HG03521 (cell line): ENCODE results near the gene AURKAIP1.
A peak's percentile ranks its signal among the peaks of the same experiment; 100 is the strongest.

Experiments
- ATAC-seq: cut with Tn5 transposase; IDR thresholded peaks from one replicate; pipeline ENCODE4 v1.9.1; 2021; ENCODE audit warnings: mild to moderate bottlenecking, moderate library complexity; ENCODE audit not compliant: unreplicated experiment

The AURKAIP1 gene

DNA sequence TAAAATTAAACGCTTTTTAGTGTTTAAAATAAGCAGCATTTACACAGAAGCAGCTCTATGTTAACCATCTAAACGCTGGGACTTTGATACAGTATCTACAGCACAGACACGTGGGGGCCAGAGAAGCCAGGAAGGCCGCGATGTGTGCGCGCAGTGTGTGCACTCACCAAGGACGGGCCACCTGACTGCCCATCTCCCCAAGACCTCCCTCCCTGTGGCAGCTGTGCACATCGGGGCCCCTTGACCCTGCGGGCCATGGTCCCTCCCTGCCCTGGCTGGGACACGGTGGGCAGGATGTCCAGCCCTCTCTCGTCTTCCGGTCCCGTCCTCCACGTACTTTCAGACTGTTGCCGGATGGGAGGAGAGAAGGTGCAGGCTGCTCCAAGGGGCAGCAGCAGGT, 39.7 kb downstream of the AURKAIP1 start:
- ATAC-seq: no peak

DNA sequence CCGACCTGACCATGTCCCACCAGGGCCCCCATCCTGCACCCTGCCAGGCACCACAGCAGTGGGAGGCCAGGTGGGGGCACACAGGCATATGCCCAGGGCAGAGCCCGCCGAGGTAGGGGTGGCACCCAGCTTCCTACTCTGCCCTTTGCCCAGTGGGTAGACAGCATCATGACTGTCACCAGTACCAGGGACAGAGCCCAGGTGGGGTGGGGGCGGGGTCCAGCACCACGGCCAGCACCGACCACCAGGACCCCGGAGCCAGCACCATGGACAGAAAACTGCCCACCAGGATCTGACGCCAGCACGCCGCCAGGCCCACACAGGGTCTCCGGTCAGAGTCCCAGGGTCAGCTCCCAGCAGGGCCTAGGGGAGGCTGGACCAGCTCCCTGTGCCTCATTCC, 40.2 kb downstream of the AURKAIP1 start:
- no peak for ATAC-seq

DNA sequence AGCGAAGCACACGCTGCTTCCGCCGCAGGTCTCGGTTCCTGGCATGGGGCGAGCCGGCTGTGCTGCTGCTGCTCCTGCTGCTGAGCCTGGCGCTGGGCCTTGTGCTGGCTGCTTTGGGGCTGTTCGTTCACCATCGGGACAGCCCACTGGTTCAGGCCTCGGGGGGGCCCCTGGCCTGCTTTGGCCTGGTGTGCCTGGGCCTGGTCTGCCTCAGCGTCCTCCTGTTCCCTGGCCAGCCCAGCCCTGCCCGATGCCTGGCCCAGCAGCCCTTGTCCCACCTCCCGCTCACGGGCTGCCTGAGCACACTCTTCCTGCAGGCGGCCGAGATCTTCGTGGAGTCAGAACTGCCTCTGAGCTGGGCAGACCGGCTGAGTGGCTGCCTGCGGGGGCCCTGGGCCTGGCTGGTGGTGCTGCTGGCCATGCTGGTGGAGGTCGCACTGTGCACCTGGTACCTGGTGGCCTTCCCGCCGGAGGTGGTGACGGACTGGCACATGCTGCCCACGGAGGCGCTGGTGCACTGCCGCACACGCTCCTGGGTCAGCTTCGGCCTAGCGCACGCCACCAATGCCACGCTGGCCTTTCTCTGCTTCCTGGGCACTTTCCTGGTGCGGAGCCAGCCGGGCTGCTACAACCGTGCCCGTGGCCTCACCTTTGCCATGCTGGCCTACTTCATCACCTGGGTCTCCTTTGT, 41.3 kb downstream of the AURKAIP1 start:
- ATAC-seq: no peak

DNA sequence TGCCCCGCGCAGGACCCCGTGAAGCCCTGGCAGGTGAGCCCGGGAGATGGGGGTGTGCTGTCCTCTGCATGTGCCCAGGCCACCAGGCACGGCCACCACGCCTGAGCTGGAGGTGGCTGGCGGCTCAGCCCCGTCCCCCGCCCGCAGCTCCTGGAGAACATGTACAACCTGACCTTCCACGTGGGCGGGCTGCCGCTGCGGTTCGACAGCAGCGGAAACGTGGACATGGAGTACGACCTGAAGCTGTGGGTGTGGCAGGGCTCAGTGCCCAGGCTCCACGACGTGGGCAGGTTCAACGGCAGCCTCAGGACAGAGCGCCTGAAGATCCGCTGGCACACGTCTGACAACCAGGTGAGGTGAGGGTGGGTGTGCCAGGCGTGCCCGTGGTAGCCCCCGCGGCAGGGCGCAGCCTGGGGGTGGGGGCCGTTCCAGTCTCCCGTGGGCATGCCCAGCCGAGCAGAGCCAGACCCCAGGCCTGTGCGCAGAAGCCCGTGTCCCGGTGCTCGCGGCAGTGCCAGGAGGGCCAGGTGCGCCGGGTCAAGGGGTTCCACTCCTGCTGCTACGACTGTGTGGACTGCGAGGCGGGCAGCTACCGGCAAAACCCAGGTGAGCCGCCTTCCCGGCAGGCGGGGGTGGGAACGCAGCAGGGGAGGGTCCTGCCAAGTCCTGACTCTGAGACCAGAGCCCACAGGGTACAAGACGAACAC, 42.1 kb downstream of the AURKAIP1 start:
- ATAC-seq: no peak

DNA sequence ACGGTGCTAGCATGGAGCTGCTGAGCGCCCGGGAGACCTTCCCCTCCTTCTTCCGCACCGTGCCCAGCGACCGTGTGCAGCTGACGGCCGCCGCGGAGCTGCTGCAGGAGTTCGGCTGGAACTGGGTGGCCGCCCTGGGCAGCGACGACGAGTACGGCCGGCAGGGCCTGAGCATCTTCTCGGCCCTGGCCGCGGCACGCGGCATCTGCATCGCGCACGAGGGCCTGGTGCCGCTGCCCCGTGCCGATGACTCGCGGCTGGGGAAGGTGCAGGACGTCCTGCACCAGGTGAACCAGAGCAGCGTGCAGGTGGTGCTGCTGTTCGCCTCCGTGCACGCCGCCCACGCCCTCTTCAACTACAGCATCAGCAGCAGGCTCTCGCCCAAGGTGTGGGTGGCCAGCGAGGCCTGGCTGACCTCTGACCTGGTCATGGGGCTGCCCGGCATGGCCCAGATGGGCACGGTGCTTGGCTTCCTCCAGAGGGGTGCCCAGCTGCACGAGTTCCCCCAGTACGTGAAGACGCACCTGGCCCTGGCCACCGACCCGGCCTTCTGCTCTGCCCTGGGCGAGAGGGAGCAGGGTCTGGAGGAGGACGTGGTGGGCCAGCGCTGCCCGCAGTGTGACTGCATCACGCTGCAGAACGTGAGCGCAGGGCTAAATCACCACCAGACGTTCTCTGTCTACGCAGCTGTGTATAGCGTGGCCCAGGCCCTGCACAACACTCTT, 42.8 kb downstream of the AURKAIP1 start:
- no peak for ATAC-seq

DNA sequence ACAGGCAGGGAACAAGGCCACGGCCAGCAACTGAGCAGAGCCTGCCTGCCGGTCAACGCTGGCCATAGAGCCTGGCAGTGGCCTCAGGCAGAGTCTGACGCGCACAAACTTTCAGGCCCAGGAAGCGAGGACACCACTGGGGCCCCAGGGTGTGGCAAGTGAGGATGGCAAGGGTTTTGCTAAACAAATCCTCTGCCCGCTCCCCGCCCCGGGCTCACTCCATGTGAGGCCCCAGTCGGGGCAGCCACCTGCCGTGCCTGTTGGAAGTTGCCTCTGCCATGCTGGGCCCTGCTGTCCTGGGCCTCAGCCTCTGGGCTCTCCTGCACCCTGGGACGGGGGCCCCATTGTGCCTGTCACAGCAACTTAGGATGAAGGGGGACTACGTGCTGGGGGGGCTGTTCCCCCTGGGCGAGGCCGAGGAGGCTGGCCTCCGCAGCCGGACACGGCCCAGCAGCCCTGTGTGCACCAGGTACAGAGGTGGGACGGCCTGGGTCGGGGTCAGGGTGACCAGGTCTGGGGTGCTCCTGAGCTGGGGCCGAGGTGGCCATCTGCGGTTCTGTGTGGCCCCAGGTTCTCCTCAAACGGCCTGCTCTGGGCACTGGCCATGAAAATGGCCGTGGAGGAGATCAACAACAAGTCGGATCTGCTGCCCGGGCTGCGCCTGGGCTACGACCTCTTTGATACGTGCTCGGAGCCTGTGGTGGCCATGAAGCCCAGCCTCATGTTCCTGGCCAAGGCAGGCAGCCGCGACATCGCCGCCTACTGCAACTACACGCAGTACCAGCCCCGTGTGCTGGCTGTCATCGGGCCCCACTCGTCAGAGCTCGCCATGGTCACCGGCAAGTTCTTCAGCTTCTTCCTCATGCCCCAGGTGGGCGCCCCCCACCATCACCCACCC, 43.7 kb downstream of the AURKAIP1 start, which contains the start of gene TAS1R3:
TSS of gene TAS1R3 (plus strand) at position 213 of the 898 bp plus-strand sequence. CDS start at position 279, 66 bp downstream.
- no peak for ATAC-seq

DNA sequence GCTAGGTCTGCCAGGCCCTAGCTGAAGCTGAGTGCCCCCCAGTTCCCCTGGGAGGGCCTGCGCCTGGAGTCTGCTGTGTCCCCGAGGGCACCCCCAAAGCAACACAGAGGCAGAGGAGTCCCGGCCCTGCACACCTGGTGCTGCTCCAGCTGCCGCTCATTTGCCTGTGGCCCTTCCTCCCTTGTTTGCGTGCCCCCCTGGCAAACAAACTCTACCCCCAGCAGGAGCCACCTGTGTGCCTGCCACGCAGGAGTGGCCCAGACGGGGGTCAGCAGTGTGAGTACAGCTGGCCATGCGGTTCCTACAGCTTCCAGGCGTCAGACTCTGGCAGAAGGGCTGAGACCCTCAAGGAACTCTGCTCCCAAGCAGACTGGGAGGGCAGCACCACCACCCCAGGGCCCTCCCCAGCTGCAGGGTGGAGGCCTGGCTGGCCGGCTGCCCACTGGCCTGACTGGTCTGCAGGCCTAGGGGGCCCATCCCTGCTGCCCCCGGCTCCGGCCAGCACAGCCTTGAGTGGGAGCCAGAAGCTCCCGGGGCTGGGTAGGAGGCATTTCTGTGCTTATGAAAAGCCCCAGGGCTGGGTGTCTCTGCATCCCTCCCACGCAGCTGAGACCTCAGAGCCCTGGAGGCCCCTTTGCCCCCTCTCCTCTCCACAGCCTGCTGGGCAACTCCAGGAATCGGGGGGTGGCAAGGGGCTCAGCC, 44.5 kb downstream of the AURKAIP1 start:
- no peak for ATAC-seq

DNA sequence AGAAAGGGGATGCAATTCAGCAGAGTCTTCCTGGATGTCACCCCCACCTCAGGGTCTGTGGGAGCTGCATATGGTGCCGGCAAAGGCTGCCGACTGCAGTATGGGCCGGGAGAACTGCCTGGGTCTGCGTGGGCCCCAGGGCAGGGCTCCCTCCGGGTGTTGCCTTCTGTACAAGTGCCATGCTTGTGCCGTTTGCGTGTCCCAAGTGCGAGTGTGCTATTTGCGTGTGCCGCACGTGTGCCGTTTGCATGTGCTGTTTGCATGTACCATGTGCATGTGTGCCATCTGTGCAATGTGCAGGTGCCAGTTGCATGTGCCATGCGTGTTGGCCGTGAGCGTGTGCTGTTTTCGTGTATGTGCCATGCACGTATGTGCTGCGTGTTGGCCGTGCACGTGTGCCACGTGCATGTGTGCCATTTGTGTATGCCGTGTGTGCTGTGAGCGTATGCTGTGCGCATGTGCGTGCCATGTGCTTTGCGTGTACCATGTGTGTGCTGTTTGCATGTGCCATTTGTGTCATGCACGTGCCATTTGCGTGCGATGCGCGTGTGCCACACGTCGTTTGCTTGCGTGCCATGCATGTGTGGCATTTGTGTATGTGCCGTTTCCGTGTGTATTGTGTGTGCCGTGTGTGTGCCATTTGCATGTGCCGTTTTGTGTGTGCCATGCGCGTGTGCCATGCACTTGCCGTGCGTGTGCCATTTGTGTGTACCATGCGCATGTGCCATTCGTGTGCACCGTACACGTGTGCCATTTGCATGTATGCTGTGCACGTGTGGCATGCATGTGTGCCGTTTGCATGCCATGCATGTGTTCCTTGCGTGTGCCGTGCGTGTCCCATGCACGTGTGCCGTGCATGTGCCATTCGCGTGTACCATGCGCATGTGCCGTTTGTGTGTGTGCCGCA, 45.5 kb downstream of the AURKAIP1 start:
- ATAC-seq: no peak

DNA sequence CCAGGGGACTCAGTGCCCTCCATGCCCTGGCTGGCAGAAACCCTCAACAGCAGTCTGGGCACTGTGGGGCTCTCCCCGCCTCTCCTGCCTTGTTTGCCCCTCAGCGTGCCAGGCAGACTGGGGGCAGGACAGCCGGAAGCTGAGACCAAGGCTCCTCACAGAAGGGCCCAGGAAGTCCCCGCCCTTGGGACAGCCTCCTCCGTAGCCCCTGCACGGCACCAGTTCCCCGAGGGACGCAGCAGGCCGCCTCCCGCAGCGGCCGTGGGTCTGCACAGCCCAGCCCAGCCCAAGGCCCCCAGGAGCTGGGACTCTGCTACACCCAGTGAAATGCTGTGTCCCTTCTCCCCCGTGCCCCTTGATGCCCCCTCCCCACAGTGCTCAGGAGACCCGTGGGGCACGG, 46.8 kb downstream of the AURKAIP1 start:
- ATAC-seq: no peak

DNA sequence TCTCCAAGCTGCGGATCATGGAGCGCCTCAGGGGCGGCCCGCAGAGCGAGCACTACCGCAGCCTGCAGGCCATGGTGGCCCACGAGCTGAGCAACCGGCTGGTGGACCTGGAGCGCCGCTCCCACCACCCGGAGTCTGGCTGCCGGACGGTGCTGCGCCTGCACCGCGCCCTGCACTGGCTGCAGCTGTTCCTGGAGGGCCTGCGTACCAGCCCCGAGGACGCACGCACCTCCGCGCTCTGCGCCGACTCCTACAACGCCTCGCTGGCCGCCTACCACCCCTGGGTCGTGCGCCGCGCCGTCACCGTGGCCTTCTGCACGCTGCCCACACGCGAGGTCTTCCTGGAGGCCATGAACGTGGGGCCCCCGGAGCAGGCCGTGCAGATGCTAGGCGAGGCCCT, 47.7 kb downstream of the AURKAIP1 start:
- ATAC-seq: no peak

DNA sequence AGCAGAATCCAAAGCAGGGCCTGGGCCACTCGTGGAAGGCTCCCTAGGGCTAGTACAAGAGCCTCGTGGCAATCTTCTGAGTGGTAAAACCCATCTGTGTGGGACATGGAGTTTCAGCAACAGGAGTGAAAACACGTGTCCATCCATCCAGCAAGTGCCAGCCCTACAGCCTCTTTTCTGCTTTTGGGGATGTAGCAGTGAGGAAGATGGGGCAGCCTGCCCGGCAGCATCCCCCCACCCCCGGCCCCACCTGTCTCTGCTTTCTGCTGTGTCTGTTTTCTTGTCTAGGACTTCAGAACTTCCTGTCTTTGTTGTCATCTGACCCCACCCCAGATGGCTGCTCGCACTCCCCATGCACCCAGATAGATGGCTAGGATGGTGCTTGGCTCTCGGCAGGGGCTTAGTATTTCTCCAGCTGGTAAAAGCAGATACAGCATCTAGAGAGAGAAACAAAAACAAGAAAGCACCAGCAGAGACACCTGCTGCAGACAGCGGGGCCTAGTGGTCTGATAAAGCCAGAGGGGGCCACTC, 48.9 kb downstream of the AURKAIP1 start:
- no peak for ATAC-seq

DNA sequence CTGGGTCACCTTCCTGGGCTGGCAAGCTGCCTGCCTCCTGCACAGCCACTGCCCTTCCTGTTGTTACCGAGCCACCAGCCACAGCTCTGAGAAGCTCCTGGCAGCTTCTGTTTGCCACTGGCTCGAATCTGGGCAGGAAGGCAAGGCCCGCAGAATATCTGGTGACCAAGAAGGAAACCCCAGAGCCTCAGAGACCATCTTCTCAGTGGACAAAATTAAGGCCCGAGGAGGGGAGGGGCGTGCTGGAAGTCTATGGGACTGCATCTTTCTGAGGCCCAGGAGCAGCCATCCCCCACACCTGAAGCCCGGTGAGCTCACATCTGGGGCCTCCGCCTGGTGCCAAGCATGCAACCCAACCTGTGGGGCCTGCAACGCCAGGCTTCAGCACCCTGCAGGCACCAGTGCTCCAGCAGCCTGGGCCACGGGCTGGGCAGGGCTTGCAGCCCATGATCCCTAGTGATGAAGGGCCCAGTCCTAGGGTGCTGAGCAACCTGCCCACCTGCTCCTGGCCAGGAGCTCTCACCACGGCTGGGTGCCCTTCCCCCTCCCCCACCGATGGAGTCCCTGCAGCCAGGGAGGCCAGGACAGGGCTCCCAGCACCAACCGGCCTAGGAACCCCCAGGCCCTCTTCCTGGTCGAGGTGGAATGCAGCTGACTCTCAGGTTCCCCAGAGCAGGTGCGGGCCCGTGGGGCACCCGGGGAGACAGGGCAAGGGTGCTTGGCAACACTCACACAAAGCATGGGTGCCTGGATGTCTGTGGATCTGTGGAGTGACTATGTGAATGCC, 49.5 kb downstream of the AURKAIP1 start:
- no peak for ATAC-seq

DNA sequence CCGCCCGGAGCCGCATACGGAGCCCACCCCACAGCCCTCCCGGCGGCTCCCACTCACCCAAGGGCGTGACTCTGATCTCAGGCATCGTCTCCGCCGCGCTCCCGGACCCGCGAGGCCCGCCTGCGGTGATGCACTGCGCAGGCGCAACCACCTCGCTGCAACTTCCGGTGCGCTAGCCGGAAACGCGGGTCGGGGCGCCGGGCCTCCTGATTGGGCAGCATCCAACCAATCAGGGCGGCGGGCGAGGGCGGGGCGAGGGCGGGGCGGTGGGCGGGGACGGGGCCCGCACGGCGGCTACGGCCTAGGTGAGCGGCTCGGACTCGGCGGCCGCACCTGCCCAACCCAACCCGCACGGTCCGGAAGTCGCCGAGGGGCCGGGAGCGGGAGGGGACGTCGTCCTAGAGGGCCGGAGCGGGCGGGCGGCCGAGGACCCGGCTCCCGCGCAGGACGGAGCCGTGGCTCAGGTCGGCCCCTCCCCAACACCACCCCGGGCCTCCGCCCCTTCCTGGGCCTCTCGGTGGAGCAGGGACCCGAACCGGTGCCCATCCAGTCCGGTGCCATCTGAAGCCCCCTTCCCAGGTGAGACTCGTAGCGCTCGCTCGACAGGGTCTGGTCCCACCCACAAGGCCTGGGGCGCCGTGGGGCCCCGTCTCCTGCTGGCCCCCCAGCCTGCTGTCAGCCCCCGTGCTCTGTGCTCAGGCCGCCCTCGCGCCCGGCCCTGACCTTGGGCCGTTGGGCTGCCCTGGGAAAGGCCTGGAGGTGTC, 50.3 kb downstream of the AURKAIP1 start, which contains the start of the genes CPTP and INTS11:
TSS of gene CPTP (plus strand) at position 279 of the 764 bp plus-strand sequence. CDS start 2,109 bp downstream, outside the sequence.
TSS of gene INTS11 (minus strand) at position 137 of the 764 bp plus-strand sequence. CDS start at position 85, 52 bp downstream.
- peak; percentile 82 for ATAC-seq

DNA sequence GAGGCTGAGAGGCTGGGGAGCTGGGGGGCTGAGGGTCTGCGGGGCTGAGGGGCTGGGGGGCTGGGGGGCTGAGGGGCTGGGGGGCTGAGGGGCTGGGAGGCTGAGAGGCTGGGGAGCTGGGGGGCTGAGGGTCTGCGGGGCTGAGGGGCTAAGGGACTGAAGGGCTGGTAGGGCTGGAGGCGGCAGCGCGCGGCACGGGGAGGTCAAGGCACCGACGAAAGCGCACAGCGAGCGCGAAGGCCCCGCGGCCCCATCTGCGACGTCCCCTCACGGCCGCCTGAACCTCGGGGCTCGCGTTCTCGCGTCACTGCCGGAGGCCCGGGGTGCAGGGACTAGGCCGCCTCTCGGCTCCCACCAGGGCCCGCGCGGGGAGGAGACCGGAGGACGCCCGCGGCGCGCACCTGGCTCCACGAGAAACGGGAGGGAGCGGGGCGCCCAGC, 50.9 kb downstream of the AURKAIP1 start:
- ATAC-seq: peak; percentile 19
